GM12891 (cell line): ENCODE results near the gene USP10.

Experiments used
- POLR2A ChIP-seq: IDR thresholded peaks from 2 replicates; pipeline ENCODE4 v1.6.1; 2011; ENCODE audit warnings: low read depth, low read length, control low read depth
- POU2F2 ChIP-seq: IDR thresholded peaks from 2 replicates; pipeline ENCODE4 v1.6.1; 2011; ENCODE audit warnings: low read depth, mild to moderate bottlenecking, control low read depth, low read length, moderate library complexity
- TAF1 ChIP-seq: IDR thresholded peaks from 2 replicates; pipeline ENCODE4 v1.6.1; 2011; ENCODE audit warnings: low read depth, low read length, control low read depth

DNA sequence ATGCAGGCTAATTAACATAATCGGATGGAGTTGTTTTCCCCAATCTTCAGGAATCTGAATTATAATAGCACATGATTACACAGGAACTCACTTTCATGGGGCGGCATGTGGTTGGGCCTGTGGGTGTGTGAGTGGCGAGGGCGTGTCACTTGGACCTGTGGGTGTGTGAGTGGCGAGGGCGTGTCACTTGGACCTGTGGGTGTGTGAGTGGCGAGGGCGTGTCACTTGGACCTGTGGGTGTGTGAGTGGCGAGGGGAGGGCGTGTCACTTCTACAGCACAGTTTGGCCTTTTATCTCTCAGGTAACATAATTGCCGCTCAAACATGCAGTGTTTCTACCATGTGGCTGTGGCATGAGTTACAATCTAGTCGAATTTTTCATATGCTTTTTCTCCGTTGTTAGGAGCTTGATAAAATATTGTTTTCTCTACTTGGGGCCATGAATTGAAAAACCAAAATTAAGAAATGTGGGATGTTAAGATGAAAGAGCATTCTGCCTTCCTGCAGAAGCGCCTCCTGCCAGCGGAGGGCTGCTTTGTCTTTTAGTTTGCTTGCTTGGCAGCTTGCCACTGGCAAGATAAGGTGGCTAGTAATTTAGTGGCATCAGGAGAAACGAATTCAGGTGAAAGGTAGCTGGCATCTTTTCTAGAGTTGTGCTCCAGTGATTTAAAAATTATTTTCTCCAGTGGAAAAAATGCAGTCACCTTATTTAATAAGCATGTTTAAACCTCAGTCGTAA lies 36.2 kb downstream of the USP10 start:
- no peak for TF ChIP-seq POLR2A
- no peak for TF ChIP-seq TAF1
- no peak for TF ChIP-seq POU2F2
